GM10266 (cell line): ENCODE results near the gene IGF2BP1.
"Not testable (repeated sequence)": the region's sequence is repeated elsewhere in the genome, so short reads cannot be mapped to it uniquely, and the experiment has no call there.

Experiments used
- DNase-seq: peaks from one replicate; pipeline ENCODE4 v3.0.0; 2012; ENCODE audit errors: extremely low spot score
- CTCF ChIP-seq: IDR thresholded peaks from 2 replicates; pipeline ENCODE4 v1.5.1; 2012; ENCODE audit warnings: mild to moderate bottlenecking, low read depth; ENCODE audit not compliant: control insufficient read depth, insufficient read depth; ENCODE audit errors: missing control alignments

Gene IGF2BP1

DNA sequence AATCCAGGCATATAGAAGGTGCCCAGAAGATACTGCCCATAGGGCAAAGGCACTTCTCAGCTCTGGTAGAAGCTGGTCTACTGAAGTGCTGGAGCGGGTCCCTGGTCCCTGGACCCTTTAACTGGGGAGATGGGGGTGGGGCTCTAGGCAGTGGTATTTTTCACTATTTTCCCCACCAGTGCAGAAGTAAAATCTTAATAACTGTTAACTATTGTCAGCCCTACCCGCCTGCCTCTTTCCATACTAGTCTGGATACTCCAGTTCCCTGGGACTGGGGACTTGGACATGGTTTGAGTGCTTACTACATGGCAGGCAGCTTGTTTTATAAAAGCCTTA, 24.6 kb downstream of the IGF2BP1 start:
- no peak for TF ChIP-seq CTCF
- no peak for DNase-seq

DNA sequence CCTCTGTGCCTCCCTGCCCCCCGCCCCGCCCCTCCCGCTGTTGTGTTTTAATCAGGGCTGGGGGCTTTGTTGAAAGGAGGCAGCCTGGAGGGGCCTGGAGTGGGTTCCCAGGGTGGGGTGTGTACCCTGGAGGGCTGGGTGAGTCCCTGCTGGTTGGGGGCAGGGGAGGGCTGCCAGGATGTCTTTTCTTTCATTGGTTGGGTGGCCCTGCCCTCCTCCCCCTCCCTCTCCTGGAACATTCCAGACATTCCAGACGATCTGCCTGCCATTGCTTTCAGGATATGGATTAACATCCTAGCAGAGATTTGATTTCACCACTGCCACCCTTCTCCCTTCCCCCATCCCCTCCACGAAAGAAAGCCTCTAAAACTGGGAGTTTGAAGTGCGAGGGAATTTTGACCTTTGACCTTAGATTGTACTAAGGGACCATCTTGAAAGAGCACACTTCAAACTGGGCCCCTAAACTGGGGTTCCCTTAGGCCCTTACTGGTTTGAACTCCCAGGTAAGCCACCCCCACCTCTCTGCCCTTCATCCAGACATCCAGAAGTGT, 25.3 kb downstream of the IGF2BP1 start:
- TF ChIP-seq CTCF, result no peak
- no peak for DNase-seq

- DNase-seq, result no peak
- TF ChIP-seq CTCF, result no peak
Measured at GRCh38 chr17:49024523-49024922, 27.3 kb downstream of the IGF2BP1 start.

DNA sequence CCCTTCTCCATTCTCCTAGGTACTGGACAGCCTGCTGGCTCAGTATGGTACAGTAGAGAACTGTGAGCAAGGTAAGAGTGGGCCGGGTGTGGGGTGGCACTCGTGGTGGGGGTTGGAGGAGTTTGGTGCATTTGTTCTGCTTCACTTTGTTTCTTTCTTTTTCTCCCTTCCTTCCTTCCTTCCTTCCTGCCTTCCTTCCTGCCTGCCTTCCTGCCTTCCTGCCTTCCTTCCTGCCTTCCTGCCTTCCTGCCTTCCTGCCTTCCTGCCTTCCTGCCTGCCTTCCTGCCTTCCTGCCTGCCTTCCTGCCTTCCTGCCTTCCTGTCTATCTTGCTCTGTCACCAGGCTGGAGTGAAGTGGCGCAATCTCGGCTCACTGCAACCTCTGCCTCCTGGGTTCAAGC, 29.3 kb downstream of the IGF2BP1 start:
- DNase-seq, result not testable (repeated sequence)

GRCh38 chr17:49028271-49028670, 31.1 kb downstream of the IGF2BP1 start:
- no peak for DNase-seq
- no peak for TF ChIP-seq CTCF

GRCh38 chr17:49029801-49030200, 32.6 kb downstream of the IGF2BP1 start:
- no peak for DNase-seq
- no peak for TF ChIP-seq CTCF

DNA sequence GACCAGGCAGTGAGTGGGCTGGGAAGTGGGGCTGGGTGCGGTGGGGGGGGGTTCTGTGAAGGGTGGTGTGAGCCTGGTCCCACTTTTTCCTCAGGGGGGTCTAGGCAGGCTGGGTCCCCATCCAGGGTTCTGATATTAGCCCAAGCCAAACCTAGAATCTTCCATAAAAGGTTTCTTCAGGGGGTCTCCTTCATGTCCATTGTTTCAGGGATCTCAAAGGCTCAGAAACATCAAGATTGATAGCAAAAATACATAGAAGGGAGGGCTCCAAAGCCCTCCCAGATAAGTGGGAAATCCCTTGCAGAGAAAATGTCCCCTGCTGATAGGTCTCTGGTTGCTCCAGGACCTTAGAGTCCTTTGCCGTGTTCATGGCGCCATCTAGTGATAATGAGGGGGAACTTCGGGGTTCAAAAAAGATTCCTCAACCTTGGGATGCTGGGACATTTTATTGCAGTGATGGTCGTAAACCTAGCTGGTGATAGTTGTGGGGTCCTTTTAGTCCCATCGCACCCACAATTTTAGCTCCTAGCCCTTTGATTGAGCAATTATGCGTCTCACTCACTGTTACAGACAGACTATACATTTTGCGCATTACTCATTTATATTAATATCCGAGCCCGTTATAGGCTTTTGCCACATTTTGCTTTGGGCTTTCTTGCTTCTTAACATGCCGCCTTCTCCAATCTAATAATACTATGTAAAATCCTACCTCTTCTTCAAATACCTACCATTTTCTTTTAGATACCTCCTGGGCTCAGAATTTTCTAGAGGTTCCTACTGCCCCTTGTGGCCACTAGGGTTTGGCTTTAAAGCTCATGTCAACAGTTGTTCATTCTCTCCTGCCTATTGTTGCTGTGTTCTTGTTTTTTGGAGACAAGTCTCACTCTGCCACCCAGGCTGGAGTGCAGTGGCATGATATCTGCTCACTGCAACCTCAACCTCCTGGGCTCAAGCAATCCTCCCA, 35.1 kb downstream of the IGF2BP1 start:
- peak; percentile 88 for DNase-seq
- TF ChIP-seq CTCF, result peak; percentile 83
